DOHH2 (cell line): ENCODE measurements around the gene PPFIA1.

Source experiments
- CTCF ChIP-seq: fragments of 200-600 bp; sonication (generic); IDR thresholded peaks from one replicate; pipeline ENCODE4 v1.5.1; 2014; ENCODE audit warnings: antibody characterized with exemption, mild to moderate bottlenecking, low read depth, low read length; ENCODE audit not compliant: poor library complexity, severe bottlenecking
- EZH2phosphoT487 ChIP-seq: fragments of 200-600 bp; sonication (generic); IDR thresholded peaks from 2 replicates; pipeline ENCODE4 v1.6.1; 2017; ENCODE audit warnings: borderline replicate concordance, mild to moderate bottlenecking, antibody characterized with exemption, low read length, moderate library complexity, mixed read lengths

- TF ChIP-seq CTCF (no peak), EZH2phosphoT487 (no peak)
Measured at GRCh38 chr11:70317581-70318305, 47.3 kb downstream of the PPFIA1 start.
